SK-N-SH (cell line): Measurements from ENCODE around the gene NAALADL2. TPM values are rescaled to one million over a fixed set of nuclear protein-coding genes. Genes with fewer than 3 reads are reported as not detected.
"Not testable (repeated sequence)": the region's sequence is repeated elsewhere in the genome, so short reads cannot be mapped to it uniquely, and the experiment has no call there.

Source experiments
- CTCF ChIA-PET: fragments of 300-600, 350-600 bp; formaldehyde crosslinking; extraction: SDS; loops from one replicate; lab custom pipeline; 2021; lab: Yijun Ruan, JAX
- POLR2A ChIA-PET: fragments of 350-600 bp; sonication (Branson Sonifier 250); formaldehyde crosslinking; extraction: SDS; loops from one replicate; lab custom pipeline; 2020; ENCODE audit warnings: antibody characterized with exemption, inconsistent platforms; lab: Yijun Ruan, JAX
- DNase-seq: peaks from one replicate; pipeline ENCODE4 v3.0.0; 2012
- H2AFZ ChIP-seq: fragments of 200-600 bp; sonication (generic); 2 replicates; pipeline ENCODE4 v1.8.1; 2016; ENCODE audit warnings: antibody characterized with exemption, mild to moderate bottlenecking, low read depth
- H3F3A ChIP-seq: fragments of 200-600 bp; sonication (generic); replicated peaks from 2 replicates; pipeline ENCODE3; 2016; ENCODE audit warnings: antibody characterized with exemption, mild to moderate bottlenecking; ENCODE audit not compliant: insufficient read depth
- H3K27ac ChIP-seq, 2 experiments: fragments of 200-500 bp in 1 of 2; fragments of 200-600 bp in 1 of 2; sonication (Bioruptor generic) in 1 of 2; sonication (generic), shearing (Covaris generic) in 1 of 2; 2 replicates each; pipeline versions ENCODE4 v1.5.1 to v1.6.1; 2014 to 2016; ENCODE audit warnings: low read depth in 2 of 2, inconsistent platforms in 1 of 2, low read length in 1 of 2, mild to moderate bottlenecking in 1 of 2, mixed read lengths in 1 of 2
- H3K27me3 ChIP-seq: fragments of 200-600 bp; sonication (generic), shearing (Covaris generic); 2 replicates; pipeline ENCODE4 v1.6.1; 2016; ENCODE audit warnings: mixed run types; ENCODE audit not compliant: insufficient read depth
- H3K36me3 ChIP-seq, 2 experiments: fragments of 200-500 bp in 1 of 2; fragments of 200-600 bp in 1 of 2; sonication (Bioruptor generic) in 1 of 2; sonication (generic) in 1 of 2; replicated peaks in 1 of 2; 2 replicates each; pipeline versions ENCODE3 to v1.5.1; 2014 to 2016; ENCODE audit warnings: low read length in 1 of 2, mild to moderate bottlenecking in 1 of 2; ENCODE audit not compliant: insufficient read depth in 2 of 2, control insufficient read depth in 1 of 2
- H3K4me1 ChIP-seq, 2 experiments: fragments of 200-500 bp in 1 of 2; fragments of 200-600 bp in 1 of 2; sonication (Bioruptor generic) in 1 of 2; sonication (generic), shearing (Covaris generic) in 1 of 2; 2 replicates each; pipeline versions ENCODE4 v1.5.1 to v1.6.1; 2014 to 2016; ENCODE audit warnings: low read depth in 1 of 2, low read length in 1 of 2, mixed run types in 1 of 2; ENCODE audit not compliant: insufficient read depth in 2 of 2, control insufficient read depth in 1 of 2
- H3K4me2 ChIP-seq: fragments of 200-600 bp; sonication (generic), shearing (Covaris generic); 2 replicates; pipeline ENCODE4 v1.6.1; 2017; ENCODE audit warnings: mixed run types
- H3K4me3 ChIP-seq, 2 experiments: fragments of 200-500 bp in 1 of 2; fragments of 200-600 bp in 1 of 2; sonication (Bioruptor generic) in 1 of 2; sonication (generic), shearing (Covaris generic) in 1 of 2; 2 replicates each; pipeline versions ENCODE4 v1.5.1 to v1.8.1; 2014 to 2016; ENCODE audit warnings: low read depth in 2 of 2, inconsistent platforms in 1 of 2, low read length in 1 of 2, mild to moderate bottlenecking in 1 of 2, mixed read lengths in 1 of 2, moderate library complexity in 1 of 2
- H3K79me2 ChIP-seq: fragments of 200-600 bp; sonication (generic); 2 replicates; pipeline ENCODE4 v1.8.1; 2017; ENCODE audit warnings: mild to moderate bottlenecking; ENCODE audit not compliant: insufficient read depth
- H3K9ac ChIP-seq: fragments of 200-600 bp; sonication (generic); 2 replicates; pipeline ENCODE4 v1.6.1; 2017; ENCODE audit warnings: mixed run types
- H3K9me2 ChIP-seq: fragments of 200-600 bp; sonication (generic); 2 replicates; pipeline ENCODE4 v1.6.1; 2017; ENCODE audit warnings: mixed run types
- H3K9me3 ChIP-seq: fragments of 200-600 bp; sonication (generic); 2 replicates; pipeline ENCODE4 v1.6.1; 2017; ENCODE audit warnings: mixed run types, mild to moderate bottlenecking, moderate library complexity
- H4K20me1 ChIP-seq: fragments of 200-600 bp; sonication (generic); 2 replicates; pipeline ENCODE4 v1.6.1; 2017; ENCODE audit warnings: mild to moderate bottlenecking, mixed run types; ENCODE audit not compliant: insufficient read depth
- ELF1 ChIP-seq: IDR thresholded peaks from 2 replicates; pipeline ENCODE4 v1.4.0; 2012
- GABPA ChIP-seq: IDR thresholded peaks from 2 replicates; pipeline ENCODE4 v1.4.0; 2012; ENCODE audit warnings: low read depth, mild to moderate bottlenecking
- MAX ChIP-seq: IDR thresholded peaks from 2 replicates; pipeline ENCODE4 v1.4.0; 2012; ENCODE audit warnings: low read depth
- SIN3A ChIP-seq: IDR thresholded peaks from 2 replicates; pipeline ENCODE4 v1.6.1; 2012; ENCODE audit warnings: low read depth, mild to moderate bottlenecking, low read length, moderate library complexity, borderline replicate concordance
- SMC3 ChIP-seq: IDR thresholded peaks from 2 replicates; pipeline ENCODE4 v1.6.1; 2012; ENCODE audit warnings: low read depth, low read length, improper control_type of control experiment
- TAF1 ChIP-seq: IDR thresholded peaks from 2 replicates; pipeline ENCODE4 v1.6.1; 2012; ENCODE audit warnings: low read depth, mild to moderate bottlenecking, low read length, moderate library complexity, borderline replicate concordance
- TCF12 ChIP-seq: IDR thresholded peaks from 2 replicates; pipeline ENCODE4 v1.4.0; 2012
- YY1 ChIP-seq: IDR thresholded peaks from 2 replicates; pipeline ENCODE4 v1.4.0; 2012; ENCODE audit warnings: low read depth, mild to moderate bottlenecking
- WGBS: methylation state at CpG from one replicate; pipeline ENCODE4 v1.1.6; 2017; ENCODE audit warnings: low lambda C conversion rate; 5-methylcytosine and 5-hydroxymethylcytosine counted together
- polyA plus RNA-seq, 3 experiments: library from polyadenylated mRNA; depleted of rRNA; stranded (reverse); fragments of >200 nt; gene quantifications; 2 replicates each; pipeline ENCODE4 v1.2.3, GENCODE V29; 2012
- TF ChIP-seq, protein P1 (sequence below): fragments of 150-350 bp; IDR thresholded peaks from 2 replicates; pipeline ENCODE4 v1.6.1; 2017; ENCODE audit warnings: antibody characterized with exemption, low read length, low read depth, borderline replicate concordance

NAALADL2 gene
- polyA plus RNA-seq, 1 of the 3 experiments (the other 2 are of a cell fraction) = 1.2 TPM

DNA sequence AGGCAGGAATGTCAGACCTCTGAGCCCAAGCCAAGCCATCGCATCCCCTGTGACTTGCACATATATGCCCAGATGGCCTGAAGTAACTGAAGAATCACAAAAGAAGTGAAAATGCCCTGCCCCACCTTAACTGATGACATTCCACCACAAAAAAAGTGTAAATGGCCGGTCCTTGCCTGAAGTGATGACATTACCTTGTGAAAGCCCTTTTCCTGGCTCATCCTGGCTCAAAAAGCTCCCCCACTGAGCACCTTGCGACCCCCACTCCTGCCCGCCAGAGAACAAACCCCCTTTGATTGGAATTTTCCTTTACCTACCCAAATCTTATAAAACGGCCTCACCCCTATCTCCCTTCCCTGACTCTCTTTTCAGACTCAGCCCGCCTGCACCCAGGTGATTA is 976.6 kb downstream of the NAALADL2 start:
- H3K4me3 ChIP-seq, POLR2A ChIA-PET, H3K4me1 ChIP-seq, H3K79me2 ChIP-seq, H3K9me2 ChIP-seq, H3K9me3 ChIP-seq, CTCF ChIA-PET, H3K27me3 ChIP-seq, H3K36me3 ChIP-seq, H3K9ac ChIP-seq, H4K20me1 ChIP-seq, H2AFZ ChIP-seq, DNase-seq, H3K4me2 ChIP-seq, H3F3A ChIP-seq, H3K27ac ChIP-seq: not testable (repeated sequence)
- WGBS = 55% methylated on average over 6 of the region's 6 CpGs

- H3K27ac ChIP-seq = no peak overlapping the region
- no peaks in the 10 kb centered on the region for H3F3A ChIP-seq
- no peak overlapping the region for H3K4me2 ChIP-seq
- no peaks in the 10 kb centered on the region for H3K9me2 ChIP-seq
- H3K27me3 ChIP-seq = no peaks in the 10 kb centered on the region
- no peak overlapping the region for H2AFZ ChIP-seq
- no peaks in the 10 kb centered on the region for H3K4me1 ChIP-seq
- H3K9me3 ChIP-seq = no peaks in the 10 kb centered on the region
- H3K36me3 ChIP-seq = no peaks in the 10 kb centered on the region
- no peak for TF ChIP-seq SMC3
- TF ChIP-seq, all 33 proteins: peak for 0
- H3K9ac ChIP-seq = no peak overlapping the region
- H3K4me3 ChIP-seq = no peak overlapping the region
- CTCF ChIA-PET = no interaction called here
- H4K20me1 ChIP-seq = no peaks in the 10 kb centered on the region
- no peaks in the 10 kb centered on the region for H3K79me2 ChIP-seq
- DNase-seq = no peak
- POLR2A ChIA-PET = no interaction called here
- 46% methylated on average over 4 of the region's 4 CpGs for WGBS
Measured at GRCh38 chr3:175836617-175837016, 977.5 kb downstream of the NAALADL2 start.

GRCh38 chr3:175837962-175838361 is 978.8 kb downstream of the NAALADL2 start:
- Histone ChIP-seq H3K27ac (no peak overlapping the region), H3F3A (no peaks in the 10 kb centered on the region), H3K27me3 (no peaks in the 10 kb centered on the region), H3K36me3 (no peaks in the 10 kb centered on the region), H3K9ac (no peak overlapping the region), H3K9me3 (no peaks in the 10 kb centered on the region), H4K20me1 (no peaks in the 10 kb centered on the region), H3K9me2 (no peaks in the 10 kb centered on the region), H3K4me2 (no peak overlapping the region), H3K79me2 (no peaks in the 10 kb centered on the region), H3K4me3 (no peak overlapping the region), H2AFZ (no peak overlapping the region), H3K4me1 (no peaks in the 10 kb centered on the region)
- POLR2A ChIA-PET = no interaction called here
- TF ChIP-seq YY1 = no peak
- no peak for TF ChIP-seq ELF1
- no peak for TF ChIP-seq TAF1
- TF ChIP-seq MAX = no peak
- no peak for TF ChIP-seq SIN3A
- TF ChIP-seq GABPA = no peak
- TF ChIP-seq TCF12 = no peak
- TF ChIP-seq, protein P1, sequence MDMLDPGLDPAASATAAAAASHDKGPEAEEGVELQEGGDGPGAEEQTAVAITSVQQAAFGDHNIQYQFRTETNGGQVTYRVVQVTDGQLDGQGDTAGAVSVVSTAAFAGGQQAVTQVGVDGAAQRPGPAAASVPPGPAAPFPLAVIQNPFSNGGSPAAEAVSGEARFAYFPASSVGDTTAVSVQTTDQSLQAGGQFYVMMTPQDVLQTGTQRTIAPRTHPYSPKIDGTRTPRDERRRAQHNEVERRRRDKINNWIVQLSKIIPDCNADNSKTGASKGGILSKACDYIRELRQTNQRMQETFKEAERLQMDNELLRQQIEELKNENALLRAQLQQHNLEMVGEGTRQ = no peak
- CTCF ChIA-PET = no interaction called here
- DNase-seq = no peak
- WGBS = 66% methylated on average over 2 of the region's 2 CpGs
